ENCODE results near the gene F3.

Gene F3

DNA sequence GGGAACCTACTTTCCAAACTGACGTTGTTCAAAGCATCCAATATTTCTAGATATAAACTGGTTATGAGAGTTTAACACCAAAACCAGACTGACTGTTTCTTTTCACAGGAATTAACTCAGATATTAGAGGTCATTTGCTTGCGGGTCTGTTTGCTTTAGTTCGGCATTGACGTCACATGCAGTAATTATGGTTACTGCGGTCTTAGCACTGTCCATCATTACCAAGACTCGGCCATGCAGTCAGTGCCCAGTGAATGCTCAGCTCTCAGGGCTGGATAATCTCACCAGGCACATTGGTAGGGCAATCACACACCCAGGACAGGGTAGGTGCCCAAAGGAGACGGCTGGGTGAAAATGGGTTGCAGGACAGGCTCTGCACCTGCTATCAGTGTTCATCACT, 9.9 kb upstream of the F3 start:
- DNase-seq: no peak

DNA sequence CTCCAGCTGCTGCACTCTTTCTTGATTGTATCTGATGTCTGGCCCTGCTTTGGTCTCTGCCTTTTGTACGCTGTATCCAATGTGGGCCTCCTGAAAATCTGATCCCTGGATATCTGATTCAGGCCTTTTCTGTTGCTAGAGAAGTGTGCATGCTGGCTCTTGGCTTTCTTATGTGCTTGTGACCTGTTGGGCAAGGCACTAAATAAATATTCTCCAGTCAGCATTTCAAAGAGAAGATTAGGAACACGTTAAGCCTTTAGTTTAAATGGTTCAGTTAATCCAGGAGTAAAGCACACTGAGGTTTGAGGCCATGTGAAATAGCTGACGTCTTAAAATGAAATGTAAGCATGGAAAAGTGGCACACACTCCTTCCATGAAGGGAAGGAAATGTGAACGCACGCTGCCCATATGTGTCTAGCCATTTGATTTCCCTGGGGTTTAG, 9.3 kb upstream of the F3 start:
- DNase-seq: no peak

DNA sequence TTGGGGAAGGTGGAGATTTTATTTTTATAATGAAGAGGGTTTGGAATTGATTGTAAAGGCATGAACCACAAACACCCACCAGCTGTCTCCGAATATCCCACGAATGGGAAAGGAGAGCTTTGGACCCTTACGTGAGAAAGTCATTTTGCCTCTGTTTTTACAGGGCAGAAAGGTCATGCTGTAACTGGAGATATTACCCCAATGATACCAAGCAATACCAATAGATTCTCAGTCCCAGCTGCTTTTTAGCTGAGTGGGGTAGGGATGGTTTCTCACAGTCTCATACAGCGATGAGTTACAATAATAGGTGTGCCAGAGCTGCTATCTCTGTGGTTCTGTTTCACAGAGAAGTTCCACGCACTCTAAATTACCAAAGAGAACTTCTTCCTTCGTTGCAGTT, 8.8 kb upstream of the F3 start:
- DNase-seq: no peak

DNA sequence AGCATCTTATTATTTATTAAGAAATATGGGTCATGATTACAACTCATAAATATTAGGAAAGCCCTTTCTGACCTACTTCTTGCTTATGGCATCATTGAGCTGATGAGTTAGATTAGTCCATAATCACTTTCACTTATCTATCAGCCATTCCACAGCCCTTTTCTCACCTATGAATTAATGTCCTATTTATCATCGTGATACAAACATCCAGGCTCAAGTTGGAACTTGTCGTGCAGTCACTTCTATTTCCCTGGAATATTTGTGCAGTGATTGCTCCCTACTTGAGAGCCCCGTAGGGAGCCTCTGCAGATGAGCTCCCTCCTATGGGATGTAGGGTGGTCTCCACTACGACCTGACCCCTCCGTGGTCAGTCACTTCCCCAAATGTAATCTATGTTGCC, 8.1 kb upstream of the F3 start:
- no peak for DNase-seq

DNA sequence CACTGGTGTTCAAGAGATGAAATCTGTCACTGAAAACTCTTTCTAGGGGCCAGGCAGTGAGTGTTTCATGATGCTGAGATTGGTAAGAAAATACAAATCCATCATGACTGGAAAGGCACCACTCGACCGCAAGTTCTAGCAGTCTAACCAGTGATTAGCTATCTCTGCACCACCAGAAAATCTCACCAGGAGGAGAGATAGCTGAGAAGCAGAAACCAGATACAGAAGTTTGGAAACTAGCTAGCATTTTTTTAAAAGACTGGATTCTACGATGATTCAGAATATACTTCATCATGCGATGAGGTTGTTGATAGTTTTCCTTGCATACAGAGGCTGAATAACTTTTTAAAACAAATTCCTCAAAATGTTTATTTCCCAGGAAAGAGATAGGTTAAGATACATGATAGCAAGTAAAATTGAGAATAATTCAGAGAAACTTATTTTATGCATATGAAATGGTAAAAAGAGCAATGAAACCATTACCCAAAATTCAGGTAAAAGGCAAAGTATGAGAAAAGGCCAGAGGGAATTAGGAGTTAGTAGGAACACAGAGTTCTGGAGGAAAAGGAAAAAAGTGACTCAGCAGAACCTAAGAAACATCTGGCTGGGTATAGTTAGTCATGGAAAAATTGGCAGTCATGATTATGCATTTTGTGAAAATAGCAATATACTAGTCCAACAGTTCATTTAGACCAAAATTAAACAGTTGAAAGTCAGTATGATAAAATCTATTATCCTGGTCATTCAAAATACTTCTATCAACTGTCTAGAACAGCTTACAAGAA, 3.3 kb upstream of the F3 start:
- no peak for DNase-seq

DNA sequence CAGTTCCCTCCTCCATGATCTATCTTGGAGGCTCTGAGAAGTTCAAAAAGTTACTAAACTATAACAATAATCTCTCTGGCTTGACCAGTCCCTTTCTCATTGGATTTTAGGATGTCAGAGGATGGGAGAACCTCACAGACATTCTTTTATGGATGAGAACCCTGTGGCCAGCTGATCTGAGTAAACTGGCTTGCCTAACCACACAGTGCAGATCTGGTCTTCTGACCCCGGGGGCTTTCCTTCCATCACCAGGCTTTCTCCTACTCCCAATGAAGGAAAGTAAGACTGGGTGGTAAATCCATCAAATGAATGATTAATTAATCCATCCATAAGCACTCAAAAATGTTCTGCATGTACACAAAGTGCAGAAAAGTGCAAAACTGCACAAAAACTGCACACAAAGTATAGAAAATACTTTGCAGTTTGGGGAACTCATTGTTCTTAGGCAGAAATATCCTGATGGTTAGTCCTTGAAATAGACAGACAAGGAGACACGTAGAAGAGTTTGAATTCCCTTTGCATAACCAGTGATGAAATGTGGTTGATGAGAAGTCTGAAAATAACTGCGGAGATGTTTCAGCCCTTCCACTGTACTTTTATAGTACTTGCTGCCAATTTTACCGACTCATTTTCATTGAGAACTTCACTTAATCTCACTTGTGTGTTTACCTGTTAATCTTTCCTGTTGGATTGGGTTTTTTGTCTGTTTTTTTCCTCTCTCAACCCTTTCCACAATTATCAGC, 2.5 kb upstream of the F3 start:
- DNase-seq: no peak

DNA sequence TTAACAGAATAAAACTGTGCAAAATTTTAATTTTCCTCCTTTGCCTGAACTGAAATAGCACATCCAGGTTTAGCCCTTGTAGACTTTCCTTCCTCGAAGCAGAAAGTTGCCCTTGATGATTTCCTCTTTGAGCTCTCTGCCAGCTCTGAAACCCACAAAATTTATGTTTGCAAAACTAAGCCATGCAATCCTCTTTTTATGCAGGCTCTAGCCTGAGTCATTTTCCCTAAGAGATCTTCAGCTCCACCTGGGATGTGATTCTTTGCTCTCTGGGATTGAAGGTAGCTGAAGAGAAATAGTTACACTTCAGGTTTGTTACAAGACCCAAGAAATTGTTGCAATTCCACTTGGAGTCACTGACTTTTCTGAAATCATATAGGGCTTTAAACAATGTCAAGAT, 1.4 kb upstream of the F3 start:
- DNase-seq: no peak

DNA sequence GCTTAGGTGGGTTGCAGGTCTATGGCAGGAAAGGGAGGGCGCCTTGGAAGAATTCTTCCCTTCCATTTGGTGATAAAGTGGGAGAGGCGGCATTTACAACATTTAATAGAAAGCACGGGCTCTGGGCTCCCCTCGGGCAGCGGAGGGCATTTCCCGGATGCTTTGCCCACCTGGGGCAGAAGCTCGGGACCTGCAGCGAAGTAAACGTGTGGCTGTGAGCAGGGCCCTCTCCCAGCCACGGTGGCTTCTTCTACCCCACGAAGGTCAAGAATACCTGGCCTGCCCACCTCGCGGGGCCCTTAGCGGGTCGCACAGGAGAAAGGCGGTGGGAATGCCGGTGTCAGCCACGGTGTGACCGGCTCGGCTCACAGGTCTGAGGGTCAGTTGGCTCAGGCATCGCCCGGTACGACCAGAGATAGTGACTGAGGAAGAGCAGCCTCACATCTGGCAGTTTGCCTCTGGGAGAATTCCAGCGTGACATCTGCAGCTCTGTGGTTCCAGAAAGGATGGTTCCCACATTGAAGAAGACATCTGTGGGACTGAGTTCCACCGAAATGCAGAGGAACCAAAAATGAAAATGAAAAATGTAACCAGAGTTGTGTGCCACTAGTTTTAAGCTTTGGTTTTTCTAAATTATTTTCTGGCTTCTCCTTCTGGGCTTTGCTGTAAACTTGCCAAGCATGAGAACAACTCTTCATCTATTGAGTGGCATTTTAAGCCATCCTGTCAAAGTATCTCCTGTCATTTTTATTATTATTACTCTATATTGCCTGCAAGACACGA, 720 bp upstream of the F3 start:
- no peak for DNase-seq

DNA sequence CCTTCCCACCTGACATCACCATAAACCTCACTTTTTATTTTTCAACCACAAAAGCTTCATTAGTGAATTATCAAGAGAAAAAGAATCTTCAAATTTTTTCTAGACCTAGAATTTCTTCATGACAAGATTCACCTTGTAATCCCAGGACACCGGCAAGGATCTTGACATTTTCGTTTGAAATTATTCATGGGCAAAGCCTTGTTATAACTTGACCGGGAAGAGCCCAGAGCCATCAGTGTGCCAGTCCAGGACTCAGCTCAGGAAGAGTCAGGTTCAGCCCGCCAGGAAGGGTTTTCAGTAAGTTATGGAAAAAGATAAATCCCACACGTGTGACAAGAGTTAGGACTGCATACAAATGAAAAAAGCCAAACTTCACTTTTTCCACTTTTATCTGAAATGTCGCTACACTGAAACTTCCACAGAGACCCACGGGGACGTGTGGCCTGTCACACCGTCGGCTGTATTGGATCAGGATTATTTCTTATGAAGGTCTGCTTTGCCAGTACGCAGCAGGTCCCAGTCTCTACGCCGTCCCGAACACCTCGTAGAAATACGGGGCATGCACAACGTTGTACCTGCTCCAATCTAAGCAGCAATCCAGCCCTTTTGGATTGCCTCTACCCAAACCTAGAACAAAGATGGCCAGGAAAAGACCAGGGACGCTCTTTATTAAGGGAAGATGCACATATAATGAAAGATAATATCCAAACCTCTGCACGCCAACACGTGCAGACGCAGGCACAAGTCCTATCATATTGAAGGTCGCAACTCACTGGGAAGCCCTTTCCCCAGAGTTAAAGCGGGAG, 916 bp downstream of the F3 start:
- DNase-seq: no peak

DNA sequence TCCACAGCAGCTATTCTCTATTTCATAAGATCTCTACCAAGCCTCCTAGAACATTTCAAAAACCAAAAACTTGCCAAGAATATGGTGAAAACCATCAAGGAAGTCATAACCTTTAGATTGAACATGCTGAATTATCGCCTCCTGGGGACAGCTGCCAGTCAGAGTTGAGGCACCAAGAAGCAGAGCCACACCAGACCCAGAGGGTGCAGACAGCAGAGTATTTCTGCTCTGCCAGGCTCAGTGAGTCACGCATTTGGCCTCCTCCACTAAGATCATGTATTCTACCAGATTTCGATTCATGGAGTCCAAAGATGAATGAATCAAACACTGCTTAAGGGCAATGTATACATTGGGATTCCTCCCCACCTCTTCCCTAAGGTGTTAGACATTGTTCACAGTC, 2.1 kb downstream of the F3 start:
- no peak for DNase-seq

DNA sequence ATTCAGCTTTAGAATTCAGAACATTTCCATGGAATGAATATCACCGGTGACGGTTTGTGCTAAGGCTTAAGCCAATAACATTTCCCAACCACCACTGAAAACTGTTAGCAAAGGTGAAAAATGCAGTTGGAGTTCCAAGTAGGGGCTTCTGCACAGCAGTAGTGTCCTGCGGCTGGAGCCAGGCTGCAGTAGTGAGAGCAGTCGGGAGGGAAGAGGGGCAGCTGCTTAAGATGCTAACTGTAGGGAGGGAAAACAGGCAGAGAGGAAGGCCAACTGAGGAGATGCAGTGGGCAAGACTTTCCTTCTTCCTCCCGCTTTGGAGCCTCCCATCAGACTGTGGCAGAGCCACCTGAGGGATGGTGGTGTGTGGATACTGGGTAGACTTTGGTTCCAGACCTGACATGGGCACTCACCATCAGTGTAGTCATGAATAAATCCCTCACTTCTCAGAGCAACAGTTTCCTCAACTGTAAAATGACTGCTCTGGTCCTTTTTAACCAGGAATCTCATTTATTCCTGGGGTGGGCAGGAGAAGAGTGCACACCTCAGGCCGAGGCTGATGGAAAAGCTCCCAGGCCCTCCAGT, 3.2 kb downstream of the F3 start:
- no peak for DNase-seq

DNA sequence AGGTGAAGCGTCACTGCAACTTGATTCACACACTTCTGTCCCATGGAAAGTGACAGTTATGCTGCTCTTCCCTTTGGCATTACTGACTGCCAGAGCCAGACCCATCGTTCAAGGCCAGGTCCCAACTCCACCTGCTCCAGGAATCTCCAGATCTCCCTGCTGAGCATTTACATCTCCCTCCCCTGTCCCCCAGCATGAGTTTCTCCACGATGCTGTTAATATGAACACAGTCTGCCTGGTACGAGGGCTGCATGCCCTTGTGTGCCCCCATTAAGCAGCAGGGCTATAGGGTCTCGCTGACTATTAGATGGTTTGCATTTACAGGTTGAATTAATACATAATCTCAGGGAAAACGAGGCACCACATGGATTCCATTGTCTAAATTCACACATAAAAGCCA, 4.3 kb downstream of the F3 start:
- no peak for DNase-seq

DNA sequence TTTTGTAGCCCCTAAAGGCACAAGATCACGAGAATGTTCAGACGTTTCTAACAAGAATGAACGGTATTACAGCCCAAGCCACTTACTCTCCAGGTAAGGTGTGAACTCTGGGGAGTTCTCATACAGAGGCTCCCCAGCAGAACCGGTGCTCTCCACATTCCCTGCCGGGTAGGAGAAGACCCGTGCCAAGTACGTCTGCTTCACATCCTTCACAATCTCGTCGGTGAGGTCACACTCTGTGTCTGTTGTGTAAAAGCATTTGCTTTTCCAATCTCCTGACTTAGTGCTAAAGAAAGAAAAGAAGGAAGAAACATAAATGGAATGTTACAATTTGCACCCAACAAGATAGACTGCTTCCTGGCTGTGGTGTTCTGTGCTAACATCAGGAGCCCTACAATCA, 5.7 kb downstream of the F3 start:
- no peak for DNase-seq

DNA sequence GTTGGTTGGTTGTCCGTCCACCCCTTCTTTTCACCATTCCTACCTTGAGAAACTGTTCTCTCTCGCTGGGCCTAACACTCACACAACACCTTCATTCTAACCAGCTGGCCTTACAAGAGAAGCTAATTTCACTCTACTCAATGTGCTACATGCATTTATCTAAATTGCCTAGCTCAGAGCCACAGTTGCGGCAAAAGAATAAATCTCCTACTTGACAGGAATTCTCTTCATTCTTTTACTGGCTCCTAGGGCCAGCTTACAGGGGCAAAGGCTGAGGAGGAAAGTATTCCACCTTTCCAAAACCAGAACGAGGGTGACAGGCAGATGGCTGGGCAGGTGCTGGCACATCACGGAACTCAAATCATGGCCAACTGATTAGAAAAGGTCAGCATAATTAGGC, 6.5 kb downstream of the F3 start:
- no peak for DNase-seq

DNA sequence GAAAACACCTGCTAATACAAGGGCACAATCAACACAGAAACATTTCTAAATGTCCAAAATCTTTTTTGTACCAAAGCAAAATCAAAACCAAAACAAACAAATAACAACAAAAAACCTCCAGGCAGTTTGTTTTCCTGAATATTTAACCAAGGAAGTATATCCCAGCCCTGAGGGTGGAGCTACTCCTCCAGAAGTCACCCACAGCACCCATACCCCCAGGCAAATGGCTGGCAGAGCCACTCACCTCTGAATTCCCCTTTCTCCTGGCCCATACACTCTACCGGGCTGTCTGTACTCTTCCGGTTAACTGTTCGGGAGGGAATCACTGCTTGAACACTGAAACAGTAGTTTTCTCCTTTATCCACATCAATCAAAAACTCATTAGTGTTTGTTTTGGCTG, 9.5 kb downstream of the F3 start:
- DNase-seq: no peak

DNA sequence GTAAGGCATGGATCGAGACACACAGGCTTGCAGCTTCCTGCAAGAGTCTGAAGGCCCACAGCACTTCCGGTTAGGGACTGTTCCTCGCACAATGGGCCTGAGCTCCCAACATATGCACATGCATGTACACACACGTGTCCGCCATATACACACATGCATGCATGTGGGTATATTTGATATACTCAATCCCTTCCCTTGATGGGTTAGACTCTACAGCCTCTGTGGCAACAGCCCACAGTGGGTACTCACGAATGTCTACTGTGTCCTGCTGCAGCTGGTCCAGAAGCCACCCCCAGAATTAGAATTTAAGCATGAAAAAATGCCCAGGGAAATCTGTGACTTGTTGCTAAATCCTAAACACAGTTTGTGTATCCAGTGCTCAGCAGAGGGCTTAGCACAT, 9.9 kb downstream of the F3 start:
- DNase-seq: no peak

DNA sequence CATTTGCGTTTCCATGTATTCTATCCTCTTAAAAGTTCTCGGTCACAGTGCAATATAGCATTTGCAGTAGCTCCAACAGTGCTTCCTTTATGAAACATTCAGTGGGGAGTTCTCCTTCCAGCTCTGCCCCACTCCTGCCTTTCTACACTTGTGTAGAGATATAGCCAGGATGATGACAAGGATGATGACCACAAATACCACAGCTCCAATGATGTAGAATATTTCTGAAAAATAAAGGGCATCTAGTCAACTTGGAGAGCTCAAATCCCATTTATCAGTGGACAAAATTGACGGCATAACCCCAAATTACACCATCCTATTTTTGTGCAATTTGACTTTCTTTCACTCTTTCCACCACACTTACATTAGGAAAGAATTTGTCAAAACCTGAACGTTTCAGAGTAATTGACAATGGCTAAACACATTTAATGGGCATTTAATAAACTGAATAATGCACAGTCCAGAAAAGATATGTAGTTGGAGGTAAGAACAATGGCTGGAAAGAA, 11.1 kb downstream of the F3 start:
- DNase-seq: no peak

DNA sequence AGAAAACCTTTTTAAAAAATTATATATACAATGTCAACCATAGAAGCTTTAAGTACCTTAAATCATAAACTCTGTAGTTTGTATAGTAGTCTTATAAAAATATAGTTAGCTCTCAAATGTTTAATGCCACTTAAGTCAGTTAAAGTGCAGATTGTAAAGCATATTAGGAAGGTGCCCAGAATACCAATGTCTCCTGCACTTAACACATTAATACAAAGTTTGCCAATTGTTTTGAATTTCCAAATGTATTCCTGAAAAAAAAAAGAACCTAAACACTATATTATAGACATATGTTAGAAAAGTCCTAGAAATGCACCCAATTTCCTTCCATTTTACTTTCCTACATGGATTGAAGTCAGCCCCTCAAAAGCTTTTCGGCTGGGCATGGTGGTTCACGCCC, 12.1 kb downstream of the F3 start:
- DNase-seq: no peak

DNA sequence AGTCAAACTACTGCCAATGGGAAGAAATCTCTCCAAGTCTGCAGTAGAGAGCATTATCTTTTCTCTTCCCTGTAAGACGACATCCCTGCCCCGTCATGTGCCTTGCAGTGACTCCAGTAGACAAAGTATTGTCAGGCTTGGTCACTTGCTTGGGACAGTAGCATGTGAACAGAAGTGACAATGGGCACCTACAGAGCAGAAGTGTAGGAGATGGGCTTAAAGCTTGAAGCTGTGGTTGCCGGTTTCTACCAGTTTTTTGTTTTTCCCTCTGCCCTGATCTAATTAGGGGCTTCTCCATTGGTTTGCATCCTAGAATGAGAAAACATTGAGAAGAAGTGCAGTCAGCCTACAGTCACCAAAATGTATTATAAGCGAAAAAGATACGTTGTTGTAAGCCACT, 12.7 kb downstream of the F3 start:
- DNase-seq: no peak

DNA sequence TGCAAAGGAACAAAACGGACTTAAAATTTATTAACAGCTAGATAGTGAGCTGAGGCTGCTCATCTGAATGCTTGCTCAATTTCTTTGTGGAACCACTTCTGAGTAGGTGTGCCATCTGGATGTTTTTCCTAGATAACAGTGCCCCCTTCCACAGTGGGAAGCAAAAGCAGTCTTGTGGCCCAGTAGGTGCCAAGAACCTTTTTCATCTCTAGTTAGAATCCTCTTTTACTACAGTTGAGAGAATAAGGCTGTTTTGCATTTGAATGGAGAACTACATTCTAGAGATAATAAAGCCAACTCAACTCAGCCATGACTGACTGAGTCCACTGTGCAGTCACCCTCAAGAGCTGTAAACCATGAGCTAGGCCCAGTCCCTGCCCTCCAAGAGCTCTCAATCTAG, 13.3 kb downstream of the F3 start:
- DNase-seq: no peak

DNA sequence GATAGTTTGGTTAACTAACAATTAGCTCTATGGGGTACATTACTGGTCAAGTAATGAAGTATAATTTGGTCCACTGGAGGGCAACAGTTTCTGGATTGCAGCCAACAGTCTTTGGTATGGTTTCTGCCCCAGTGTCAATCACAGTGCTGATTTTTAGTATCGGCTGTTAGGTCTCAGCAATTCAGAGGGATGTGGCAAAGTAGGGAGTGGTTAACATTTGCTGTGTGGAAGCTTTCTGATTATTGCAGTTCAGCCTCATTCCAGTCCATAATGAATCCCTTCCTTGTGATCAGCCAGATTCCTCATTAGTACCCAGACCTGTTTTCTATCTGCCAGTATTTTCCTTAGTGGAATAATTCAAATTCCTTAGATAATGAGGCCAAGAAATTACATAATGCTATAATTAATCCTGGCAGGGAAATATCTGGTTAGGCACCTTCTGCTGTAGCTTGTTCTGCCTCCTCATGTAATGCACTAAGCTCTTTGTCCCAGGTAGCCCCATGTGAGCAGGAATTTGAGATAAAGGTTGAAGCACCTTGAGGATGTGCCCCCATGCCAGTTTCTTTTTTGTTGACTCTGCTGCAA, 14.0 kb downstream of the F3 start:
- no peak for DNase-seq
